H1 (cell line): ENCODE data around the gene CDK7. TPM values are rescaled to one million over a fixed set of nuclear protein-coding genes. Genes with fewer than 3 reads are reported as not detected.

Experiments
- CBX5 ChIP-seq: fragments of 300-800, 300-1000 bp; sonication (generic); IDR thresholded peaks from 2 replicates; pipeline ENCODE4 v1.7.1; 2016; ENCODE audit warnings: antibody characterized with exemption, low read length, low read depth
- CTBP2 ChIP-seq: IDR thresholded peaks from 2 replicates; pipeline ENCODE4 v1.7.0; 2011; ENCODE audit warnings: borderline replicate concordance, mild to moderate bottlenecking, moderate library complexity, mixed read lengths, low read length; ENCODE audit not compliant: insufficient read depth, insufficient read length
- GABPA ChIP-seq: IDR thresholded peaks from 2 replicates; pipeline ENCODE4 v1.6.1; 2011; ENCODE audit warnings: mild to moderate bottlenecking, low read length, moderate library complexity, borderline replicate concordance; ENCODE audit not compliant: insufficient read depth
- HDAC2 ChIP-seq, 2 experiments: fragments of 300-600 bp in 1 of 2; sonication (generic) in 1 of 2; IDR thresholded peaks; 2 replicates each; pipeline ENCODE4 v1.6.1; 2011 to 2012; ENCODE audit warnings: low read depth in 2 of 2, low read length in 2 of 2, mild to moderate bottlenecking in 2 of 2, moderate library complexity in 2 of 2, borderline replicate concordance in 1 of 2, inconsistent platforms in 1 of 2
- MAFK ChIP-seq: IDR thresholded peaks from 2 replicates; pipeline ENCODE4 v1.6.1; 2012; ENCODE audit warnings: low read depth, mild to moderate bottlenecking, improper control_type of control experiment, low read length
- POU5F1 ChIP-seq: IDR thresholded peaks from 2 replicates; pipeline ENCODE4 v1.6.1; 2011; ENCODE audit warnings: low read depth, mild to moderate bottlenecking, low read length, moderate library complexity
- SRF ChIP-seq: IDR thresholded peaks from 2 replicates; pipeline ENCODE4 v1.6.1; 2011; ENCODE audit warnings: mild to moderate bottlenecking, low read depth, low read length, moderate library complexity
- TBP ChIP-seq: IDR thresholded peaks from 2 replicates; pipeline ENCODE4 v1.6.1; 2011; ENCODE audit warnings: low read depth, low read length, improper control_type of control experiment
- TCF12 ChIP-seq: IDR thresholded peaks from 2 replicates; pipeline ENCODE4 v1.6.1; 2011; ENCODE audit warnings: low read depth, mild to moderate bottlenecking, low read length
- polyA plus RNA-seq, 7 experiments: library from polyadenylated mRNA; depleted of rRNA in 3 of 7; stranded (reverse) in 5 of 7; unstranded in 2 of 7; fragments of >200 nt in 5 of 7; fragments of 200-250 nt in 2 of 7; gene quantifications; 1 replicate in 5 of 7; 2 replicates in 1 of 7; 4 replicates in 1 of 7; pipeline versions ENCODE4 v1.2.1 to v1.2.3, GENCODE V29; 2011 to 2013; ENCODE audit warnings: missing spikeins in 2 of 7, mixed read lengths in 2 of 7
- total RNA-seq: library from RNA; stranded (reverse); fragmentation: NEBNext Ultra II Directional; extraction: Animal tissue kit (Norgen Biotek cat#: 25700); gene quantifications from 2 replicates; pipeline ENCODE4 v1.2.1, GENCODE V29; 2021
- TF ChIP-seq, protein P1 (sequence below): fragments of 300-600 bp; sonication (generic); IDR thresholded peaks from 2 replicates; pipeline ENCODE4 v1.7.1; 2012; ENCODE audit warnings: low read length, moderate library complexity, mild to moderate bottlenecking, inconsistent platforms; ENCODE audit not compliant: insufficient replicate concordance
- TF ChIP-seq, protein P2 (sequence below): IDR thresholded peaks from 2 replicates; pipeline ENCODE4 v1.6.1; 2012; ENCODE audit warnings: inconsistent platforms

Gene CDK7
- total and polyA plus RNA-seq, 2 of the 8 experiments (the other 6 are each of a cell fraction or from before 2014, with no cell fraction given): 39.9 to 63.4 TPM

DNA sequence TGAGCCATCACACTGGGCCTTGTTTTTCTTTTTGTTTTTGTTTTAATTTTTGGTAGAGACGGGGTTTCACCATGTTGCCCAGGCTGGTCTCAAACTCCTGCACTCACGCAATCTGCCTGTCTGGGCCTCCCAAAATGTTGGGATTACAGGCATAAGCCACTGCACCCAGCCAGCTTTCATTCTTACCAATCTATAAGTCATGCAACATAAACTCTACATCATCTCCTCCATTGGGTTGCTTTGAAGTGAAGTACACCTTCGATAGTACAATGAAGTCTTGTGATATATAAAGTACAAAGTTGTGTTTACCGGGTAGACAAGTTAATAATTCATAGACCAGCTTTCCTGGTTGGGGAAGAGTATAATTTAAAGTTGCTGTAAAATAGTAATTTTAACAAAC lies 8.8 kb upstream of the CDK7 start (continued):
- TF ChIP-seq, protein P1, sequence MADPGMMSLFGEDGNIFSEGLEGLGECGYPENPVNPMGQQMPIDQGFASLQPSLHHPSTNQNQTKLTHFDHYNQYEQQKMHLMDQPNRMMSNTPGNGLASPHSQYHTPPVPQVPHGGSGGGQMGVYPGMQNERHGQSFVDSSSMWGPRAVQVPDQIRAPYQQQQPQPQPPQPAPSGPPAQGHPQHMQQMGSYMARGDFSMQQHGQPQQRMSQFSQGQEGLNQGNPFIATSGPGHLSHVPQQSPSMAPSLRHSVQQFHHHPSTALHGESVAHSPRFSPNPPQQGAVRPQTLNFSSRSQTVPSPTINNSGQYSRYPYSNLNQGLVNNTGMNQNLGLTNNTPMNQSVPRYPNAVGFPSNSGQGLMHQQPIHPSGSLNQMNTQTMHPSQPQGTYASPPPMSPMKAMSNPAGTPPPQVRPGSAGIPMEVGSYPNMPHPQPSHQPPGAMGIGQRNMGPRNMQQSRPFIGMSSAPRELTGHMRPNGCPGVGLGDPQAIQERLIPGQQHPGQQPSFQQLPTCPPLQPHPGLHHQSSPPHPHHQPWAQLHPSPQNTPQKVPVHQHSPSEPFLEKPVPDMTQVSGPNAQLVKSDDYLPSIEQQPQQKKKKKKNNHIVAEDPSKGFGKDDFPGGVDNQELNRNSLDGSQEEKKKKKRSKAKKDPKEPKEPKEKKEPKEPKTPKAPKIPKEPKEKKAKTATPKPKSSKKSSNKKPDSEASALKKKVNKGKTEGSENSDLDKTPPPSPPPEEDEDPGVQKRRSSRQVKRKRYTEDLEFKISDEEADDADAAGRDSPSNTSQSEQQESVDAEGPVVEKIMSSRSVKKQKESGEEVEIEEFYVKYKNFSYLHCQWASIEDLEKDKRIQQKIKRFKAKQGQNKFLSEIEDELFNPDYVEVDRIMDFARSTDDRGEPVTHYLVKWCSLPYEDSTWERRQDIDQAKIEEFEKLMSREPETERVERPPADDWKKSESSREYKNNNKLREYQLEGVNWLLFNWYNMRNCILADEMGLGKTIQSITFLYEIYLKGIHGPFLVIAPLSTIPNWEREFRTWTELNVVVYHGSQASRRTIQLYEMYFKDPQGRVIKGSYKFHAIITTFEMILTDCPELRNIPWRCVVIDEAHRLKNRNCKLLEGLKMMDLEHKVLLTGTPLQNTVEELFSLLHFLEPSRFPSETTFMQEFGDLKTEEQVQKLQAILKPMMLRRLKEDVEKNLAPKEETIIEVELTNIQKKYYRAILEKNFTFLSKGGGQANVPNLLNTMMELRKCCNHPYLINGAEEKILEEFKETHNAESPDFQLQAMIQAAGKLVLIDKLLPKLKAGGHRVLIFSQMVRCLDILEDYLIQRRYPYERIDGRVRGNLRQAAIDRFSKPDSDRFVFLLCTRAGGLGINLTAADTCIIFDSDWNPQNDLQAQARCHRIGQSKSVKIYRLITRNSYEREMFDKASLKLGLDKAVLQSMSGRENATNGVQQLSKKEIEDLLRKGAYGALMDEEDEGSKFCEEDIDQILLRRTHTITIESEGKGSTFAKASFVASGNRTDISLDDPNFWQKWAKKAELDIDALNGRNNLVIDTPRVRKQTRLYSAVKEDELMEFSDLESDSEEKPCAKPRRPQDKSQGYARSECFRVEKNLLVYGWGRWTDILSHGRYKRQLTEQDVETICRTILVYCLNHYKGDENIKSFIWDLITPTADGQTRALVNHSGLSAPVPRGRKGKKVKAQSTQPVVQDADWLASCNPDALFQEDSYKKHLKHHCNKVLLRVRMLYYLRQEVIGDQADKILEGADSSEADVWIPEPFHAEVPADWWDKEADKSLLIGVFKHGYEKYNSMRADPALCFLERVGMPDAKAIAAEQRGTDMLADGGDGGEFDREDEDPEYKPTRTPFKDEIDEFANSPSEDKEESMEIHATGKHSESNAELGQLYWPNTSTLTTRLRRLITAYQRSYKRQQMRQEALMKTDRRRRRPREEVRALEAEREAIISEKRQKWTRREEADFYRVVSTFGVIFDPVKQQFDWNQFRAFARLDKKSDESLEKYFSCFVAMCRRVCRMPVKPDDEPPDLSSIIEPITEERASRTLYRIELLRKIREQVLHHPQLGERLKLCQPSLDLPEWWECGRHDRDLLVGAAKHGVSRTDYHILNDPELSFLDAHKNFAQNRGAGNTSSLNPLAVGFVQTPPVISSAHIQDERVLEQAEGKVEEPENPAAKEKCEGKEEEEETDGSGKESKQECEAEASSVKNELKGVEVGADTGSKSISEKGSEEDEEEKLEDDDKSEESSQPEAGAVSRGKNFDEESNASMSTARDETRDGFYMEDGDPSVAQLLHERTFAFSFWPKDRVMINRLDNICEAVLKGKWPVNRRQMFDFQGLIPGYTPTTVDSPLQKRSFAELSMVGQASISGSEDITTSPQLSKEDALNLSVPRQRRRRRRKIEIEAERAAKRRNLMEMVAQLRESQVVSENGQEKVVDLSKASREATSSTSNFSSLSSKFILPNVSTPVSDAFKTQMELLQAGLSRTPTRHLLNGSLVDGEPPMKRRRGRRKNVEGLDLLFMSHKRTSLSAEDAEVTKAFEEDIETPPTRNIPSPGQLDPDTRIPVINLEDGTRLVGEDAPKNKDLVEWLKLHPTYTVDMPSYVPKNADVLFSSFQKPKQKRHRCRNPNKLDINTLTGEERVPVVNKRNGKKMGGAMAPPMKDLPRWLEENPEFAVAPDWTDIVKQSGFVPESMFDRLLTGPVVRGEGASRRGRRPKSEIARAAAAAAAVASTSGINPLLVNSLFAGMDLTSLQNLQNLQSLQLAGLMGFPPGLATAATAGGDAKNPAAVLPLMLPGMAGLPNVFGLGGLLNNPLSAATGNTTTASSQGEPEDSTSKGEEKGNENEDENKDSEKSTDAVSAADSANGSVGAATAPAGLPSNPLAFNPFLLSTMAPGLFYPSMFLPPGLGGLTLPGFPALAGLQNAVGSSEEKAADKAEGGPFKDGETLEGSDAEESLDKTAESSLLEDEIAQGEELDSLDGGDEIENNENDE: no peak
- TF ChIP-seq CTBP2 (no peak), POU5F1 (no peak), GABPA (no peak), CBX5 (no peak), TCF12 (no peak), SRF (no peak), HDAC2 (IDR thresholded peaks at IDR 0.05; ENCODE audit: borderline replicate concordance in 1 of 2, low read depth in 2 of 2, low read length in 2 of 2) (no peak), MAFK (no peak), TBP (no peak)
- TF ChIP-seq, protein P2, sequence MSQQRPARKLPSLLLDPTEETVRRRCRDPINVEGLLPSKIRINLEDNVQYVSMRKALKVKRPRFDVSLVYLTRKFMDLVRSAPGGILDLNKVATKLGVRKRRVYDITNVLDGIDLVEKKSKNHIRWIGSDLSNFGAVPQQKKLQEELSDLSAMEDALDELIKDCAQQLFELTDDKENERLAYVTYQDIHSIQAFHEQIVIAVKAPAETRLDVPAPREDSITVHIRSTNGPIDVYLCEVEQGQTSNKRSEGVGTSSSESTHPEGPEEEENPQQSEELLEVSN: no peak
- TF ChIP-seq, all 59 proteins: peak for 0
